SU-DHL-6 (cell line): ENCODE data around the gene MKKS.

Source experiments
- H2AFZ ChIP-seq: fragments of 200-600 bp; sonication (generic); 2 replicates; pipeline ENCODE4 v1.6.1; 2014; ENCODE audit warnings: low read depth, mild to moderate bottlenecking, moderate library complexity, mixed read lengths, antibody characterized with exemption, low read length; ENCODE audit not compliant: severe bottlenecking
- H3F3A ChIP-seq: fragments of 200-600 bp; shearing (Covaris generic); 2 replicates; pipeline ENCODE4 v1.6.0; 2016; ENCODE audit warnings: antibody characterized with exemption, mild to moderate bottlenecking; ENCODE audit not compliant: insufficient read depth
- H3K27ac ChIP-seq: fragments of 200-600 bp; sonication (generic); 2 replicates; pipeline ENCODE4 v1.5.1; 2016; ENCODE audit warnings: low read depth, mild to moderate bottlenecking, low read length, moderate library complexity, mixed read lengths
- H3K27me3 ChIP-seq: fragments of 200-600 bp; sonication (generic), shearing (Covaris generic); 2 replicates; pipeline ENCODE4 v1.6.0; 2014; ENCODE audit warnings: mild to moderate bottlenecking, low read length
- H3K36me3 ChIP-seq: fragments of 200-600 bp; sonication (generic); 2 replicates; pipeline ENCODE4 v1.6.1; 2014; ENCODE audit warnings: mild to moderate bottlenecking, low read length, mixed read lengths
- H3K4me2 ChIP-seq: fragments of 300-600, 200-600 bp; shearing (Covaris generic), sonication (generic); 2 replicates; pipeline ENCODE4 v1.6.0; 2014; ENCODE audit warnings: low read length, low read depth, mild to moderate bottlenecking; ENCODE audit not compliant: poor library complexity, severe bottlenecking
- H3K4me3 ChIP-seq: fragments of 200-600 bp; sonication (generic); 2 replicates; pipeline ENCODE4 v1.5.1; 2014; ENCODE audit warnings: antibody characterized with exemption, low read length, mild to moderate bottlenecking, mixed read lengths; ENCODE audit not compliant: insufficient read depth, poor library complexity, severe bottlenecking
- H3K79me2 ChIP-seq: fragments of 200-600 bp; sonication (generic); 2 replicates; pipeline ENCODE4 v1.6.1; 2014; ENCODE audit warnings: mild to moderate bottlenecking, low read length, moderate library complexity; ENCODE audit not compliant: insufficient read depth
- H3K9ac ChIP-seq: fragments of 200-600 bp; sonication (generic); 2 replicates; pipeline ENCODE4 v1.7.0; 2014; ENCODE audit warnings: mild to moderate bottlenecking, low read length
- H3K9me2 ChIP-seq: fragments of 200-600 bp; sonication (generic); replicated peaks from 2 replicates; pipeline ENCODE4 v1.6.1; 2014; ENCODE audit warnings: low read length; ENCODE audit not compliant: insufficient read depth
- H3K9me3 ChIP-seq: fragments of 200-600 bp; sonication (generic); 2 replicates; pipeline ENCODE4 v1.6.1; 2014; ENCODE audit warnings: low read length, mixed read lengths; ENCODE audit not compliant: insufficient read depth
- H4K20me1 ChIP-seq: fragments of 200-600 bp; sonication (generic); 2 replicates; pipeline ENCODE4 v1.6.1; 2014; ENCODE audit warnings: low read depth, mild to moderate bottlenecking, antibody characterized with exemption, low read length, moderate library complexity, mixed read lengths
- EZH2phosphoT487 ChIP-seq: fragments of 200-600 bp; sonication (generic), shearing (Covaris generic); conservative IDR thresholded peaks from 2 replicates; pipeline ENCODE4 v1.6.1; 2018; ENCODE audit warnings: mild to moderate bottlenecking, antibody characterized with exemption, low read length, moderate library complexity, mixed read lengths
- TF ChIP-seq, protein P1 (sequence below): fragments of 200-600 bp; sonication (generic); IDR thresholded peaks from one replicate; pipeline ENCODE4 v1.5.1; 2017; ENCODE audit warnings: antibody characterized with exemption, mild to moderate bottlenecking, low read length, moderate library complexity; ENCODE audit not compliant: insufficient read depth, poor library complexity, severe bottlenecking

Gene MKKS

DNA sequence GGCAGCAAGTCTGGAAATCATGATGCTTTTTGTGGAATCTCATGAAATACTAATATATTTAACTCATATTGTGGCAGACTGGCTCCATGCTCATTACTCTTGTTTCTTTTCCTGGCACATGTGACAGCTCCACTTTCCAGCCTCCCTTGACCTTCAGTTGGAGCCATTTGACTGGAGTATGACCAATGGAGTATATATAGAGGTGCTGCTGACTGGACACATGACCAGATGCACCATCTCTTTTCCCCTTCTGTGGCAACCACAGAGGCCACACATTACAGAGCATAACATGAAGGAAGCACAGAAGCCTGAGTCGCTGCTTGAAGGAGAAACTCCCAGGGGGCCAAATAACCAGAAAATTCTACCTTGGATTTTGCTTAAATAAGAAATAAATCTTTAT lies 77.4 kb downstream of the MKKS start:
- Histone ChIP-seq H3K9ac (no peak overlapping the region), H2AFZ (no peak overlapping the region), H3F3A (no peaks in the 10 kb centered on the region), H3K27ac (no peak overlapping the region), H3K4me3 (no peak overlapping the region), H3K4me2 (no peak overlapping the region), H3K79me2 (no peaks in the 10 kb centered on the region), H4K20me1 (no peaks in the 10 kb centered on the region), H3K9me3 (no peaks in the 10 kb centered on the region), H3K9me2 (no peaks in the 10 kb centered on the region), H3K27me3 (no peaks in the 10 kb centered on the region), H3K36me3 (no peaks in the 10 kb centered on the region)
- TF ChIP-seq, protein P1, sequence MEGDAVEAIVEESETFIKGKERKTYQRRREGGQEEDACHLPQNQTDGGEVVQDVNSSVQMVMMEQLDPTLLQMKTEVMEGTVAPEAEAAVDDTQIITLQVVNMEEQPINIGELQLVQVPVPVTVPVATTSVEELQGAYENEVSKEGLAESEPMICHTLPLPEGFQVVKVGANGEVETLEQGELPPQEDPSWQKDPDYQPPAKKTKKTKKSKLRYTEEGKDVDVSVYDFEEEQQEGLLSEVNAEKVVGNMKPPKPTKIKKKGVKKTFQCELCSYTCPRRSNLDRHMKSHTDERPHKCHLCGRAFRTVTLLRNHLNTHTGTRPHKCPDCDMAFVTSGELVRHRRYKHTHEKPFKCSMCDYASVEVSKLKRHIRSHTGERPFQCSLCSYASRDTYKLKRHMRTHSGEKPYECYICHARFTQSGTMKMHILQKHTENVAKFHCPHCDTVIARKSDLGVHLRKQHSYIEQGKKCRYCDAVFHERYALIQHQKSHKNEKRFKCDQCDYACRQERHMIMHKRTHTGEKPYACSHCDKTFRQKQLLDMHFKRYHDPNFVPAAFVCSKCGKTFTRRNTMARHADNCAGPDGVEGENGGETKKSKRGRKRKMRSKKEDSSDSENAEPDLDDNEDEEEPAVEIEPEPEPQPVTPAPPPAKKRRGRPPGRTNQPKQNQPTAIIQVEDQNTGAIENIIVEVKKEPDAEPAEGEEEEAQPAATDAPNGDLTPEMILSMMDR, result no peak
- no peak for TF ChIP-seq EZH2phosphoT487

DNA sequence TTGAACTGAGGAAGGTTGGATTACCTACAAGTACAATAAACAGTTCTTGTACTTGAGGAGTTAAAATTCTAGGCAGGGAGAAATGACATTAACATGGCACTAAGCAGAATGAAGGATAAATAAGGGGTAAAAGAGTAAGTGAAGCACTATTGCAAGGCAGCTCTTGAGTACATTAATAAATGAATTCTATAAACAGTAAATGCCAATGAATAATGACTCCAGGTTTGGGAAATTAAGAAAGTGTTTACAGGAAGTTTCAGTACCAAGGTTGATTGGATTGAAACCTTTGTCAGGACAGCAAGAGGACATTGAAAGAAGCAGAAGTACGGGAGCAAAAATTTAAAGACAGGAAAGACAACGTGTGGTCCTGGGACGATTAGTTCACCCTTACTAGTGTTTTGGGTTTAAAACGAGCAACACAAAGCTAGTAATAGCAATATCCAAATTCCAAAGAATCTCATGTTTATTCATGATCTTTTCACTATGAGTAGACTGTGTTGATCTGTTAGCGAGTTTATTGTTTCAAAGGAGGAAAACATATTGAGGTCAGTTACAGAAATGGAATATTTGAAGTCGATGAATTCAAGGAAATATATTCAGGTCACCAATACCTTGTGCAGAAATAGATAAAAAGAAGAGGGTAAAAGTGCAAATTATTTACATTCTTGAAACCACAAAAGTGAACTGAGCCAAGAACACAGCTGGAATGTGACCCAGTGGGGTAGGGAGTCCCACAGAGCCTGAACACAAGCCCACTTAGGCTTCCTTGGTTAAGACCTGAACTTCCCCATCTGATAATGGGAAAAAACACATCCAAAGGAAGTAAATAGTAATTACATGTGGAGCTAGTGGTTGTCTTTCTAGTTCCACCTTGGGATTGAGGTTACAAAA lies 80.8 kb downstream of the MKKS start:
- H3K27me3 ChIP-seq, result no peaks in the 10 kb centered on the region
- H3F3A ChIP-seq, result no peaks in the 10 kb centered on the region
- no peaks in the 10 kb centered on the region for H3K9me3 ChIP-seq
- H2AFZ ChIP-seq, result no peak overlapping the region
- H3K4me2 ChIP-seq, result no peak overlapping the region
- H4K20me1 ChIP-seq, result no peaks in the 10 kb centered on the region
- no peaks in the 10 kb centered on the region for H3K36me3 ChIP-seq
- TF ChIP-seq, protein P1, result no peak
- TF ChIP-seq EZH2phosphoT487, result no peak
- H3K79me2 ChIP-seq, result no peaks in the 10 kb centered on the region
- no peak overlapping the region for H3K9ac ChIP-seq
- H3K27ac ChIP-seq, result no peak overlapping the region
- H3K4me3 ChIP-seq, result no peak overlapping the region
- H3K9me2 ChIP-seq, result no peaks in the 10 kb centered on the region
